ENCODE data around the gene LURAP1L.

Gene LURAP1L

GRCh38 chr9:12777121-12778022 is 2.6 kb downstream of the LURAP1L start:
- DNase-seq = no peak

GRCh38 chr9:12778389-12778788 is 3.6 kb downstream of the LURAP1L start:
- no peak for DNase-seq

GRCh38 chr9:12781226-12781733 is 6.5 kb downstream of the LURAP1L start:
- no peak for DNase-seq

- DNase-seq = no peak
These were observed 9.1 kb downstream of the LURAP1L start for GRCh38 chr9:12783767-12784460.

GRCh38 chr9:12784461-12785259 is 9.8 kb downstream of the LURAP1L start:
- DNase-seq = no peak

GRCh38 chr9:12785260-12785770 is 10.5 kb downstream of the LURAP1L start:
- no peak for DNase-seq

- no peak for DNase-seq
These were observed 11.1 kb downstream of the LURAP1L start for GRCh38 chr9:12785941-12786340.

GRCh38 chr9:12790001-12790400 is 15.2 kb downstream of the LURAP1L start:
- DNase-seq = no peak

GRCh38 chr9:12790883-12791282 is 16.1 kb downstream of the LURAP1L start:
- DNase-seq = no peak

- no peak for DNase-seq
These were observed 19.4 kb downstream of the LURAP1L start for GRCh38 chr9:12794101-12794799.

GRCh38 chr9:12796601-12797000 is 21.8 kb downstream of the LURAP1L start:
- no peak for DNase-seq

- DNase-seq = no peak
These were observed 22.2 kb downstream of the LURAP1L start for GRCh38 chr9:12797037-12797436.

GRCh38 chr9:12798066-12798770 is 23.4 kb downstream of the LURAP1L start:
- DNase-seq = no peak

GRCh38 chr9:12801187-12801586 is 26.4 kb downstream of the LURAP1L start:
- DNase-seq = no peak

GRCh38 chr9:12801663-12802062 is 26.8 kb downstream of the LURAP1L start:
- DNase-seq = no peak

- no peak for DNase-seq
These were observed 27.3 kb downstream of the LURAP1L start for GRCh38 chr9:12802093-12802492.

GRCh38 chr9:12808569-12808968 is 33.7 kb downstream of the LURAP1L start:
- no peak for DNase-seq

- no peak for DNase-seq
These were observed 34.9 kb downstream of the LURAP1L start for GRCh38 chr9:12809720-12810119.

GRCh38 chr9:12811935-12812334 is 37.1 kb downstream of the LURAP1L start:
- DNase-seq = no peak

GRCh38 chr9:12812710-12813109 is 37.9 kb downstream of the LURAP1L start:
- no peak for DNase-seq

GRCh38 chr9:12813533-12813932 is 38.7 kb downstream of the LURAP1L start:
- DNase-seq = no peak

Data from stimulated activated CD4-positive, alpha-beta T cell treated with anti-CD3 and anti-CD28 coated beads, Interleukin-2, amount 100 ng/mL, for 24 hours (primary cell).